Spleen (tissue), 7 donors: ENCODE measurements around the gene CDCA8.

ENCODE experiments used
- POLR2A ChIP-seq, 3 donors: fragments of 450-650 bp; IDR thresholded peaks; one replicate each; pipeline ENCODE4 v1.5.1; 2017; ENCODE audit warnings: antibody characterized with exemption in 3 of 3, mild to moderate bottlenecking in 1 of 3
- POLR2AphosphoS5 ChIP-seq, 3 donors: sonication (generic); formaldehyde crosslinking; IDR thresholded peaks; one replicate each; pipeline ENCODE4 v1.5.1; 2017; ENCODE audit warnings: antibody characterized with exemption in 3 of 3
- TF ChIP-seq, protein P1 (sequence below), 11 experiments: fragments of 200-600 bp in 7 of 11; fragments of 450-650 bp in 4 of 11; sonication (generic) in 4 of 11; IDR thresholded peaks in 8 of 11; conservative IDR thresholded peaks in 3 of 11; 1 replicate in 7 of 11; 2 replicates in 4 of 11; pipeline versions ENCODE4 v1.4.0 to v1.8.0; 2016 to 2021; ENCODE audit warnings: antibody characterized with exemption in 11 of 11, inconsistent platforms in 4 of 11, mild to moderate bottlenecking in 1 of 11
- donor health status: DM: no; HTN: no; CAD: no; lungs with moderate emphysema.
- donor health status: DM: no; HTN: no; CAD: no.
- donor health status: DM: no; HTN: no; CAD: no.

DNA sequence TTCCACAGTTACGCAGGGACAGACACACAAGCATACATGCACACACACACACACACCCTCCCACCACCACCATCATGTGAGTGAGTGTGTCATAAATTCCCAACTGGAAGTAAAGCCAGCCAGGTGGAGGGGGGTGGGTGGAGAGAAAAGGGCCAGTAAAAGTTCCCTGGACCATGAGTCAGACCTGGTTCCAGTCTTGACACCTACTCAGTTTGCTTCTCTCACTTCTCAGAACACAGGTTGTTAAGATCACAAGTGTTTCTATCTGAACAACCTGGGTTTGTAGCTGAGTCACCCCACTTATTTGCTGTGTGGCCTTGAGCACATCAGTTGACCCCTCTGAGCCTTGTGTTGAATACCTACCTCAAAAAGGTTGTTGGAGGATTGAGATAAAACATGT, 63.0 kb downstream of the CDCA8 start:
- TF ChIP-seq, protein P1, sequence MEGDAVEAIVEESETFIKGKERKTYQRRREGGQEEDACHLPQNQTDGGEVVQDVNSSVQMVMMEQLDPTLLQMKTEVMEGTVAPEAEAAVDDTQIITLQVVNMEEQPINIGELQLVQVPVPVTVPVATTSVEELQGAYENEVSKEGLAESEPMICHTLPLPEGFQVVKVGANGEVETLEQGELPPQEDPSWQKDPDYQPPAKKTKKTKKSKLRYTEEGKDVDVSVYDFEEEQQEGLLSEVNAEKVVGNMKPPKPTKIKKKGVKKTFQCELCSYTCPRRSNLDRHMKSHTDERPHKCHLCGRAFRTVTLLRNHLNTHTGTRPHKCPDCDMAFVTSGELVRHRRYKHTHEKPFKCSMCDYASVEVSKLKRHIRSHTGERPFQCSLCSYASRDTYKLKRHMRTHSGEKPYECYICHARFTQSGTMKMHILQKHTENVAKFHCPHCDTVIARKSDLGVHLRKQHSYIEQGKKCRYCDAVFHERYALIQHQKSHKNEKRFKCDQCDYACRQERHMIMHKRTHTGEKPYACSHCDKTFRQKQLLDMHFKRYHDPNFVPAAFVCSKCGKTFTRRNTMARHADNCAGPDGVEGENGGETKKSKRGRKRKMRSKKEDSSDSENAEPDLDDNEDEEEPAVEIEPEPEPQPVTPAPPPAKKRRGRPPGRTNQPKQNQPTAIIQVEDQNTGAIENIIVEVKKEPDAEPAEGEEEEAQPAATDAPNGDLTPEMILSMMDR (IDR thresholded peaks at IDR 0.05 in 8 of 11, conservative IDR thresholded peaks at IDR 0.05 in 3 of 11), result no peak
- no peak for TF ChIP-seq POLR2AphosphoS5 (IDR thresholded peaks at IDR 0.05)
- TF ChIP-seq POLR2A (IDR thresholded peaks at IDR 0.05), result no peak
